Right lobe of liver (tissue), 6 donors: ENCODE results near the gene CYFIP1. TPM values are rescaled to one million over a fixed set of nuclear protein-coding genes. Genes with fewer than 3 reads are reported as not detected.
"Not testable (repeated sequence)": the region's sequence is repeated elsewhere in the genome, so short reads cannot be mapped to it uniquely, and the experiment has no call there.

Experiments
- ATAC-seq, 4 donors: fragments of 200-7000 bp; cut with Tn5 transposase; one replicate each; pipeline ENCODE4 v1.9.1; 2020; ENCODE audit warnings: mild to moderate bottlenecking in 4 of 4, moderate library complexity in 4 of 4
- DNase-seq, 3 donors: peaks; one replicate each; pipeline ENCODE4 v3.0.0-alpha.2; 2020
- H3K27ac ChIP-seq, 3 donors: fragments of 200-600 bp; one replicate each; pipeline ENCODE4 v1.8.0; 2022
- H3K27me3 ChIP-seq, 2 donors: fragments of 200-600 bp; one replicate each; pipeline ENCODE4 v1.8.0; 2022
- H3K36me3 ChIP-seq, 4 donors: fragments of 200-600 bp; sonication (generic) in 1 of 4; one replicate each; pipeline versions ENCODE4 v1.5.1 to v1.8.0; 2017 to 2022; ENCODE audit warnings: control low read depth in 1 of 4
- H3K4me1 ChIP-seq, 4 donors: fragments of 200-600 bp; sonication (generic) in 1 of 4; one replicate each; pipeline versions ENCODE4 v1.5.1 to v1.8.0; 2017 to 2022; ENCODE audit warnings: control low read depth in 1 of 4
- H3K4me3 ChIP-seq, 3 donors: fragments of 200-600 bp; one replicate each; pipeline ENCODE4 v1.8.0; 2022
- H3K9me3 ChIP-seq, 4 donors: fragments of 200-600 bp; sonication (generic) in 1 of 4; one replicate each; pipeline versions ENCODE4 v1.5.1 to v1.8.0; 2017 to 2022; ENCODE audit warnings: control low read depth in 1 of 4
- POLR2A ChIP-seq: fragments of 450-650 bp; IDR thresholded peaks from one replicate; pipeline ENCODE4 v1.6.1; 2017; ENCODE audit warnings: antibody characterized with exemption, mild to moderate bottlenecking
- WGBS: methylation state at CpG from one replicate; pipeline ENCODE4 v1.1.6; 2018; ENCODE audit warnings: low coverage, low lambda C conversion rate; ENCODE audit not compliant: insufficient coverage; ENCODE audit errors: missing lambda C conversion rate; 5-methylcytosine and 5-hydroxymethylcytosine counted together
- intact Hi-C, 2 donors: fragments of 100-400 bp; cut with DNase I; formaldehyde crosslinking; loops; one replicate each; pipeline versions ENCODE4 v1.11.2 to v1.14.1; 2022
- total RNA-seq, 6 experiments: library from RNA; depleted of rRNA in 2 of 6; stranded (reverse); fragments of >200 nt in 2 of 6; fragmentation: NEBNext Ultra II Directional in 3 of 6; extraction: Animal tissue kit (Norgen Biotek cat#: 25700) in 3 of 6; gene quantifications; one replicate each; pipeline versions ENCODE4 v1.1.0 to v1.2.4, GENCODE V29; 2016 to 2023
- TF ChIP-seq, protein P1 (sequence below), 4 donors: fragments of 200-600 bp in 3 of 4; fragments of 450-650 bp in 1 of 4; IDR thresholded peaks; one replicate each; pipeline versions ENCODE4 v1.5.1 to v1.8.0; 2016 to 2022; ENCODE audit warnings: antibody characterized with exemption in 4 of 4, mild to moderate bottlenecking in 2 of 4
- donor health status: DM: no; HTN: yes; CAD: no.
- donor health status: DM: no; HTN: no; CAD: no.
- donor health status: DM: no; HTN: no; CAD: no.
- donor health status: DM: no; HTN: yes; CAD: no.
- donor health status: DM: no; HTN: yes; CAD: no.

Gene CYFIP1
- total RNA-seq, 6 experiments from 2014 or later: 44.3 to 73.2 (median 50.7) TPM

DNA sequence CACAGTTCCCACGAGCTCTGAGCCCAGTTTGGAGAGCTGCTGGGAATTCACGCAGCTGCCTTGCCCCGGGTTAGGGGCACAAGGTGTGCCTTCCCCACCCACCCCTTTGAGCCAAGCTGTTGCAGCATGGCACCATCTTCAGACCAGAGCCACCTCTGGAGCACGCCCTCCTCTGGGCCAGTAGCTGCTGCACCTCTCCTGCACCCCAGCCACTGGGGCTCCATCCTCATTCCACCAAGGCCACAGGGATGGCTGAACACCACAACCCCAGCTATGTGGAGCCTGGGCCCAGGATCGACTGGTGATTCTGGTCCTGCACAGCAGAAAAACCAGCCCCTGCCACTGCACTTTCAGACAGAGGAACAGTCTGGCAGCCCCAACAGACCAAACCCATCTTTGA, 33.5 kb upstream of the CYFIP1 start:
- no peaks in the 10 kb centered on the region for H3K4me1 ChIP-seq
- TF ChIP-seq, protein P1, sequence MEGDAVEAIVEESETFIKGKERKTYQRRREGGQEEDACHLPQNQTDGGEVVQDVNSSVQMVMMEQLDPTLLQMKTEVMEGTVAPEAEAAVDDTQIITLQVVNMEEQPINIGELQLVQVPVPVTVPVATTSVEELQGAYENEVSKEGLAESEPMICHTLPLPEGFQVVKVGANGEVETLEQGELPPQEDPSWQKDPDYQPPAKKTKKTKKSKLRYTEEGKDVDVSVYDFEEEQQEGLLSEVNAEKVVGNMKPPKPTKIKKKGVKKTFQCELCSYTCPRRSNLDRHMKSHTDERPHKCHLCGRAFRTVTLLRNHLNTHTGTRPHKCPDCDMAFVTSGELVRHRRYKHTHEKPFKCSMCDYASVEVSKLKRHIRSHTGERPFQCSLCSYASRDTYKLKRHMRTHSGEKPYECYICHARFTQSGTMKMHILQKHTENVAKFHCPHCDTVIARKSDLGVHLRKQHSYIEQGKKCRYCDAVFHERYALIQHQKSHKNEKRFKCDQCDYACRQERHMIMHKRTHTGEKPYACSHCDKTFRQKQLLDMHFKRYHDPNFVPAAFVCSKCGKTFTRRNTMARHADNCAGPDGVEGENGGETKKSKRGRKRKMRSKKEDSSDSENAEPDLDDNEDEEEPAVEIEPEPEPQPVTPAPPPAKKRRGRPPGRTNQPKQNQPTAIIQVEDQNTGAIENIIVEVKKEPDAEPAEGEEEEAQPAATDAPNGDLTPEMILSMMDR (IDR thresholded peaks at IDR 0.05): no peak
- TF ChIP-seq POLR2A: no peak
- no CpG with 5 or more reads among the region's 5 CpGs for WGBS
- no peaks in the 10 kb centered on the region for H3K9me3 ChIP-seq
- DNase-seq (no peak), ATAC-seq (peak in 1 of 4 donors; percentile 13)
- H3K4me3 ChIP-seq: no peak overlapping the region
- H3K27me3 ChIP-seq: no peaks in the 10 kb centered on the region
- peaks cover 0 to 59% (median 27%) of the 10 kb centered on the region in 4 donors for H3K36me3 ChIP-seq
- intact Hi-C loops: no loop called here
- no peak overlapping the region for H3K27ac ChIP-seq

DNA sequence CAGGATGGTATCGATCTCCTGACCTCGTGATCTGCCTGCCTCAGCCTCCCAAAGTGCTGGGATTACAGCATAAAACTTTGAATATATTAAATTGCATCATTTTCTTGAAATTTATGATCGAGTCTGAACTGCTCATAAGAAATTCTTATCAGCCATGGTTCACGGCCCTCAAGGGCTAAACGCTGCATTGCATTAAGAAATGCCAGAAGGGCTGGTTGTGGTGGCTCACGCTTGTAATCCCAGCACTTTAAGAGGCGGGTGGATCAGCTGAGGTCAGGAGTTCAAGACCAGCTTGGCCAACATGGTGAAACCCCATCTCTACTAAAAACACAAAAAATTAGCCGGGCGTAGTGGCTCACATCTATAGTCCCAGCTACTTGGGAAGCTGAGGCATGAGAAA, 32.4 kb upstream of the CYFIP1 start:
- intact Hi-C loops, H3K27ac ChIP-seq, DNase-seq, H3K27me3 ChIP-seq, H3K4me3 ChIP-seq, H3K9me3 ChIP-seq, H3K4me1 ChIP-seq, ATAC-seq: not testable (repeated sequence)
- H3K36me3 ChIP-seq: peaks cover 0 to 59% (median 26%) of the 10 kb centered on the region in 4 donors
- 100% methylated on average over 7 of the region's 9 CpGs for WGBS

DNA sequence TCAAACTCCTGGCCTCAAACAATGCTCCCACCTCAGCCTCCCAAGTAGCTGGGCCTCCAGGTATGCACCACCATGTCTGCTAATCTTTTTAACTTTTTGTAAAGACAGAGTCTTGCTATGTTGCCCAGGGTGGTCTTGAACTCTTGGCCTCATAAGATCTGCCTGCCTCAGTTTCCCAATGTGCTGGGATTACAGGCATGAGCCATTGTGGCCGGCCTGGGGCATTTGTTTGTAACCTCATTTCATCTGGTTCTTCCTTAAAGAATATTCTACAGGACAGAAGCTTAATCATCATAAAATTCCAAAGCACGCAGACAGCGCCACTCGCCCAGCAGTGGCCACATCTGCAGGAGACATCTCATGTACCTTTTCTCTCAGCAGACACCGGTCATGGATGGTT, 23.6 kb upstream of the CYFIP1 start:
- H3K36me3 ChIP-seq: peaks cover 0 to 54% (median 20%) of the 10 kb centered on the region in 4 donors
- WGBS: 100% methylated on average over 1 of the region's 5 CpGs
- no peak overlapping the region for H3K27ac ChIP-seq
- DNase-seq: no peak
- ATAC-seq: no peak
- H3K27me3 ChIP-seq: no peaks in the 10 kb centered on the region
- no peak overlapping the region for H3K4me3 ChIP-seq
- TF ChIP-seq POLR2A: no peak
- TF ChIP-seq, protein P1 (IDR thresholded peaks at IDR 0.05): no peak
- no peaks in the 10 kb centered on the region for H3K9me3 ChIP-seq
- intact Hi-C loops: no loop called here
- H3K4me1 ChIP-seq: peaks cover 0 to 8% (median 0%) of the 10 kb centered on the region in 4 donors

DNA sequence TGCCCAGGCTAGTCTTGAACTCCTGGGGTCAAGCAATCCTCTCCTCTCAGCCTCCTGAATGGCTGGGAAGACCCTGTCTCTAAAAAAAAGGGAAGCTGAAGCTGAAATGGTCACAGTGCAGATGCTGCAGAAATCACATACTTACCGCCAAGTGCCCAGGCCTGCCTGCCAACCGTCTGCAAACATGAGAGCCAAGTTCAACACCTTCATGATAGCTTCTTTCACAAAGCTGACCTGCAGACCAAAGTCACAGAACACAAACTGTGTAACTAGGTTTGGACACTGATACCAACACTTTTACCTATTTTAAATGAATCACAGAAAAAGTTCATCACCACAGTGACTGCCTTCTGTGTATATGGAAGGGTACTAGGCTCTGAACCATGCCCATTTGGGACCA, 22.8 kb upstream of the CYFIP1 start:
- H3K36me3 ChIP-seq: peaks cover 0 to 46% (median 17%) of the 10 kb centered on the region in 4 donors
- H3K4me3 ChIP-seq: no peak overlapping the region
- ATAC-seq: peak; percentile 61 to 99 (median 92)
- 30% methylated on average over 2 of the region's 2 CpGs for WGBS
- no peaks in the 10 kb centered on the region for H3K27me3 ChIP-seq
- TF ChIP-seq, protein P1 (IDR thresholded peaks at IDR 0.05): no peak
- no peak for TF ChIP-seq POLR2A
- H3K27ac ChIP-seq: no peak overlapping the region
- H3K4me1 ChIP-seq: peaks cover 0 to 8% (median 0%) of the 10 kb centered on the region in 4 donors
- no peaks in the 10 kb centered on the region for H3K9me3 ChIP-seq
- intact Hi-C loops: no loop called here
- peak; percentile 46 to 76 (median 70) for DNase-seq

DNA sequence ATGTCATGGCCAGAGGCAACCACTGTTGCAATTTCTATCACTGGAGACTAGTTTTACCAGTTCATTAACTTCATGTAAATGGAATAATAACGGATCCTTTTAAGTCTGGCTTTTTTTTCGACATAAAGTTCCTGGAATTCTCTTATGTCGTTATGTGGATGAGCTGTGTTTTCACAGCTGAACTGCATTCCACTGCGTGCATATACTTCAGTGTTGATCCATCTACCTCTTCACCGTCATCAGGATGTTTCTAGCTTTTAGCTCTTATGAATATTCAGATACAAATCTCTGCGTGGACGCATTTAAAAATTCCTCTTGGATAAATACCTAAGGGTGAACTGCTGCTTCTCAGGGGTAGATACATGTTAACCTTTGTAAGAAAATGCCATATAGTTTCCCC, 15.6 kb upstream of the CYFIP1 start:
- Histone ChIP-seq H3K4me1 (no peaks in the 10 kb centered on the region), H3K36me3 (peaks cover 0 to 23% (median 2%) of the 10 kb centered on the region in 4 donors), H3K27me3 (no peaks in the 10 kb centered on the region), H3K4me3 (no peak overlapping the region), H3K9me3 (no peaks in the 10 kb centered on the region), H3K27ac (no peak overlapping the region)
- TF ChIP-seq, protein P1 (IDR thresholded peaks at IDR 0.05): no peak
- no peak for TF ChIP-seq POLR2A
- 95% methylated on average over 7 of the region's 7 CpGs for WGBS
- intact Hi-C loops: no loop called here
- no peak for ATAC-seq
- DNase-seq: no peak
